Pancreas (tissue), 10 donors: ENCODE results near the gene SYNJ1. TPM values are rescaled to one million over a fixed set of nuclear protein-coding genes. Genes with fewer than 3 reads are reported as not detected.

ENCODE experiments used
- ATAC-seq, 4 donors: fragments of 200-7000 bp; cut with Tn5 transposase; one replicate each; pipeline versions ENCODE4 v1.8.0 to v1.9.1; 2020; ENCODE audit warnings: mild to moderate bottlenecking in 4 of 4, moderate library complexity in 4 of 4
- DNase-seq, 6 donors: peaks; one replicate each; pipeline ENCODE4 v3.0.0-alpha.2; 2020
- FAIRE-seq: peaks from 2 replicates; lab custom pipeline; 2012; peaks lifted over from hg19 to GRCh38; lab: Jason Lieb, UNC
- H3K27ac ChIP-seq, 4 donors: fragments of 200-600 bp; sonication (generic); 1 replicate in 3 of 4; 2 replicates in 1 of 4; pipeline versions ENCODE4 v1.5.0 to v1.8.0; 2020
- H3K27me3 ChIP-seq, 4 donors: fragments of 200-600 bp; one replicate each; pipeline ENCODE4 v1.8.0; 2021
- H3K36me3 ChIP-seq, 3 donors: fragments of 200-600 bp; sonication (generic) in 1 of 3; one replicate each; pipeline versions ENCODE4 v1.5.0 to v1.8.0; 2020 to 2021
- H3K4me1 ChIP-seq, 3 donors: fragments of 200-600 bp; one replicate each; pipeline ENCODE4 v1.8.0; 2021
- H3K4me3 ChIP-seq, 4 donors: fragments of 200-600 bp; sonication (generic) in 2 of 4; one replicate each; pipeline versions ENCODE4 v1.5.0 to v1.8.0; 2020 to 2021
- H3K9me3 ChIP-seq, 4 donors: fragments of 200-600 bp; one replicate each; pipeline ENCODE4 v1.8.0; 2021
- CTCF ChIP-seq, 4 donors: fragments of 200-600 bp; sonication (generic) in 3 of 4; IDR thresholded peaks; one replicate each; pipeline versions ENCODE4 v1.5.0 to v1.8.0; 2021; ENCODE audit warnings: antibody characterized with exemption in 4 of 4
- WGBS, 2 donors: extraction: QIAGEN DNeasy Blood & Tissue Kit; methylation state at CpG; one replicate each; pipeline ENCODE4 v1.1.7; 2013; 5-methylcytosine and 5-hydroxymethylcytosine counted together
- intact Hi-C, 3 donors: fragments of 100-400 bp; cut with DNase I; formaldehyde crosslinking; loops; one replicate each; pipeline versions ENCODE4 v1.11.1 to v1.14.2; 2022
- polyA plus RNA-seq, 2 donors: library from polyadenylated mRNA; stranded (reverse); fragments of 200-250 nt; gene quantifications; one replicate each; pipeline ENCODE4 v1.2.3, GENCODE V29; 2013
- total RNA-seq, 6 donors: library from RNA; stranded (reverse); fragmentation: NEBNext Ultra II Directional in 4 of 6; extraction: Animal tissue kit (Norgen Biotek cat#: 25700) in 4 of 6; gene quantifications; one replicate each; pipeline versions ENCODE4 v1.2.1 to v1.2.4, GENCODE V29; 2021 to 2023
- donor health status: healthy with polysubstance abuse.
- donor health status: DM: no; HTN: no; CAD: no; lungs with moderate emphysema.
- donor health status: DM: no; HTN: no; CAD: no.
- donor health status: control.
- donor health status: control.
- donor health status: Bipolar disorder and iron deficiency.
- donor health status: DM: yes; HTN: yes; CAD: no.
- donor health status: DM: no; HTN: no; CAD: no.
- donor health status: DM: no; HTN: no; CAD: no.
- donor health status: DM: yes; HTN: yes; CAD: no.

The SYNJ1 gene
- total and polyA plus RNA-seq, 8 donors, result 3.5 to 9.9 (median 4.9) TPM

GRCh38 chr21:32604464-32604863 is 123.3 kb downstream of the SYNJ1 start:
- FAIRE-seq (no peak), DNase-seq (no peak), ATAC-seq (no peak)
- Histone ChIP-seq H3K27me3 (no peaks in the 10 kb centered on the region), H3K4me3 (no peak overlapping the region), H3K27ac (no peak overlapping the region), H3K36me3 (peaks cover 2 to 73% (median 19%) of the 10 kb centered on the region in 3 donors), H3K9me3 (no peaks in the 10 kb centered on the region), H3K4me1 (no peaks in the 10 kb centered on the region)
- WGBS, 2 donors, result 76 to 84% methylated on average over 8 of the region's 8 CpGs
- intact Hi-C loops, result loop anchor here in 2 of 3 donors (5.0 to 10.0 kb wide), 2 partner anchors 197 to 200 kb away; no protein-coding TSS in a partner anchor
- TF ChIP-seq CTCF (IDR thresholded peaks at IDR 0.05), result no peak

- H3K36me3 ChIP-seq, result peaks cover 2 to 63% (median 19%) of the 10 kb centered on the region in 3 donors
- DNase-seq (no peak), ATAC-seq (no peak)
These were observed 124.7 kb downstream of the SYNJ1 start for GRCh38 chr21:32603131-32603530.

GRCh38 chr21:32602099-32602498 is 125.7 kb downstream of the SYNJ1 start:
- Histone ChIP-seq H3K9me3 (no peaks in the 10 kb centered on the region), H3K27ac (no peak overlapping the region), H3K27me3 (no peaks in the 10 kb centered on the region), H3K4me3 (no peak overlapping the region), H3K36me3 (peaks cover 2 to 56% (median 19%) of the 10 kb centered on the region in 3 donors), H3K4me1 (no peaks in the 10 kb centered on the region)
- 94 to 99% methylated on average over 6 of the region's 6 CpGs for WGBS, 2 donors
- TF ChIP-seq CTCF (IDR thresholded peaks at IDR 0.05), result no peak
- ATAC-seq (no peak), FAIRE-seq (no peak), DNase-seq (no peak)
- intact Hi-C loops, result loop anchor here in 2 of 3 donors (5.0 to 10.0 kb wide), 2 partner anchors 195 to 197 kb away; no protein-coding TSS in a partner anchor

More at GRCh38 chr21:32603131-32603530, 124.7 kb downstream of the SYNJ1 start:
- Histone ChIP-seq H3K4me3 (no peak overlapping the region), H3K9me3 (no peaks in the 10 kb centered on the region), H3K27ac (no peak overlapping the region), H3K4me1 (no peaks in the 10 kb centered on the region), H3K27me3 (no peaks in the 10 kb centered on the region)
- WGBS, 2 donors, result 80 to 87% methylated on average over 8 of the region's 8 CpGs
- no peak for FAIRE-seq
- TF ChIP-seq CTCF (IDR thresholded peaks at IDR 0.05), result no peak
- intact Hi-C loops, result loop anchor here in 2 of 3 donors (5.0 to 10.0 kb wide), 2 partner anchors 196 to 198 kb away; no protein-coding TSS in a partner anchor

- Histone ChIP-seq H3K4me3 (no peak overlapping the region), H3K27me3 (no peaks in the 10 kb centered on the region), H3K36me3 (peaks cover 0 to 37% (median 10%) of the 10 kb centered on the region in 3 donors), H3K9me3 (no peaks in the 10 kb centered on the region), H3K27ac (no peak overlapping the region), H3K4me1 (no peaks in the 10 kb centered on the region)
- no peak for TF ChIP-seq CTCF (IDR thresholded peaks at IDR 0.05)
- ATAC-seq (peak in 2 of 4 donors; percentile 31 to 53), DNase-seq (peak in 1 of 6 donors; percentile 53), FAIRE-seq (no peak)
- 56% methylated on average over 8 of the region's 8 CpGs for WGBS, 2 donors
- intact Hi-C loops, result no loop called here
These were observed 128.3 kb downstream of the SYNJ1 start for GRCh38 chr21:32599526-32599925.

- no peak for DNase-seq
- intact Hi-C loops, result no loop called here
- Histone ChIP-seq H3K27ac (no peak overlapping the region), H3K36me3 (peaks cover 0 to 33% (median 10%) of the 10 kb centered on the region in 3 donors), H3K27me3 (no peaks in the 10 kb centered on the region), H3K9me3 (no peaks in the 10 kb centered on the region), H3K4me3 (no peak overlapping the region), H3K4me1 (no peaks in the 10 kb centered on the region)
- whole genome bisulfite sequencing, 2 donors, result 78 to 85% methylated on average over 5 of the region's 5 CpGs
- no peak for TF ChIP-seq CTCF (IDR thresholded peaks at IDR 0.05)
- no peak for FAIRE-seq
- no peak for ATAC-seq
These were observed 128.7 kb downstream of the SYNJ1 start for GRCh38 chr21:32599091-32599490.
